Heart right ventricle (tissue), 16 donors: ENCODE measurements around the gene LRRC56. TPM values are rescaled to one million over a fixed set of nuclear protein-coding genes. Genes with fewer than 3 reads are reported as not detected.

Source experiments
- ATAC-seq, 8 donors: fragments of 200-7000 bp; cut with Tn5 transposase; one replicate each; pipeline ENCODE4 v1.9.1; 2020; ENCODE audit warnings: mild to moderate bottlenecking in 8 of 8, moderate library complexity in 8 of 8, moderate number of reproducible peaks in 1 of 8
- DNase-seq, 2 donors: peaks; one replicate each; pipeline ENCODE4 v3.0.0-alpha.2; 2020
- H3K27ac ChIP-seq, 10 donors: fragments of 200-600 bp; sonication (generic) in 2 of 10; one replicate each; pipeline versions ENCODE4 v1.5.0 to v1.8.0; 2020 to 2022; ENCODE audit warnings: mild to moderate bottlenecking in 3 of 10
- H3K27me3 ChIP-seq, 7 donors: fragments of 200-600 bp; one replicate each; pipeline ENCODE4 v1.8.0; 2021 to 2022; ENCODE audit warnings: mild to moderate bottlenecking in 2 of 7
- H3K36me3 ChIP-seq, 9 donors: fragments of 200-600 bp; sonication (generic) in 1 of 9; one replicate each; pipeline versions ENCODE4 v1.5.0 to v1.8.0; 2020 to 2022; ENCODE audit warnings: mild to moderate bottlenecking in 2 of 9
- H3K4me1 ChIP-seq, 9 donors: fragments of 200-600 bp; sonication (generic) in 1 of 9; one replicate each; pipeline versions ENCODE4 v1.5.0 to v1.8.0; 2020 to 2022; ENCODE audit warnings: mild to moderate bottlenecking in 4 of 9
- H3K4me3 ChIP-seq, 10 donors: fragments of 200-600 bp; sonication (generic) in 2 of 10; one replicate each; pipeline versions ENCODE4 v1.5.0 to v1.8.0; 2020 to 2022; ENCODE audit warnings: mild to moderate bottlenecking in 7 of 10, moderate library complexity in 2 of 10
- H3K9me3 ChIP-seq, 11 donors: fragments of 200-600 bp in 10 of 11; sonication (generic) in 2 of 11; one replicate each; pipeline versions ENCODE4 v1.5.0 to v1.8.0; 2013 to 2022; ENCODE audit warnings: mild to moderate bottlenecking in 2 of 11, control low read depth in 1 of 11, moderate library complexity in 1 of 11
- CTCF ChIP-seq, 9 donors: fragments of 200-600 bp; sonication (generic) in 2 of 9; IDR thresholded peaks; one replicate each; pipeline versions ENCODE4 v1.5.0 to v1.8.0; 2021 to 2022; ENCODE audit warnings: antibody characterized with exemption in 9 of 9, mild to moderate bottlenecking in 5 of 9, moderate library complexity in 1 of 9
- WGBS, 2 donors: extraction: QIAGEN DNeasy Blood & Tissue Kit; methylation state at CpG; one replicate each; pipeline ENCODE4 v1.1.7; 2013; ENCODE audit warnings: inconsistent platforms in 1 of 2; 5-methylcytosine and 5-hydroxymethylcytosine counted together
- intact Hi-C, 10 donors: fragments of 100-400 bp; cut with DNase I; formaldehyde crosslinking; loops; one replicate each; pipeline versions ENCODE4 v1.11.1 to v1.14.2; 2022
- long read RNA-seq, 3 donors: library from polyadenylated mRNA; unstranded; transcript quantifications; one replicate each; pipeline ENCODE4 v2.0.0, GENCODE V29; 2020 to 2021
- polyA plus RNA-seq, 2 donors: library from polyadenylated mRNA; stranded (reverse); fragments of 200-250 nt; gene quantifications; one replicate each; pipeline ENCODE4 v1.2.3, GENCODE V29; 2013
- total RNA-seq, 10 donors: library from RNA; stranded (reverse); fragmentation: NEBNext Ultra II Directional in 3 of 10; extraction: Animal tissue kit (Norgen Biotek cat#: 25700) in 3 of 10; gene quantifications; one replicate each; pipeline versions ENCODE4 v1.2.1 to v1.2.4, GENCODE V29; 2021 to 2023
- donor health status: Arrhythmogenic right ventricular cardiomyopathy.
- donor health status: ischemic (EF 13 %, LVEDD 7.1; RV severe dilation, severe dysfunction).
- donor health status: healthy with polysubstance abuse.
- donor health status: DM: no; HTN: yes; CAD: no.
- donor health status: DM: no; HTN: no; CAD: no.
- donor health status: ischemic (EF 25% LVEDD 6.9; RV normal size, moderate dysfunction).
- donor health status: ischemic (EF 25% LVEDD 5.7; RV mildly dilated, moderate dysfunction).
- donor health status: healthy.
- donor health status: DM: yes; HTN: yes; CAD: no.
- donor health status: Ischemic cardiomyopathy.
- donor health status: ischemic (EF 35%, LVEDD 5.7; RV mildly dilated, moderate dysfunction).
- donor health status: nonischemic (EF 11% LVEDD 7.7; RV severe dilation, severe dysfunction).
- donor health status: DM: yes; HTN: yes; CAD: no.
- donor health status: PGD.
- donor health status: ischemic (EF 29% LVEDD 5.4; RV normal size, mild dysfunction).
- donor health status: nonischemic (EF 23%, LVEDD 6.1; RV moderate dilation, normal function).

The LRRC56 gene, protein sequence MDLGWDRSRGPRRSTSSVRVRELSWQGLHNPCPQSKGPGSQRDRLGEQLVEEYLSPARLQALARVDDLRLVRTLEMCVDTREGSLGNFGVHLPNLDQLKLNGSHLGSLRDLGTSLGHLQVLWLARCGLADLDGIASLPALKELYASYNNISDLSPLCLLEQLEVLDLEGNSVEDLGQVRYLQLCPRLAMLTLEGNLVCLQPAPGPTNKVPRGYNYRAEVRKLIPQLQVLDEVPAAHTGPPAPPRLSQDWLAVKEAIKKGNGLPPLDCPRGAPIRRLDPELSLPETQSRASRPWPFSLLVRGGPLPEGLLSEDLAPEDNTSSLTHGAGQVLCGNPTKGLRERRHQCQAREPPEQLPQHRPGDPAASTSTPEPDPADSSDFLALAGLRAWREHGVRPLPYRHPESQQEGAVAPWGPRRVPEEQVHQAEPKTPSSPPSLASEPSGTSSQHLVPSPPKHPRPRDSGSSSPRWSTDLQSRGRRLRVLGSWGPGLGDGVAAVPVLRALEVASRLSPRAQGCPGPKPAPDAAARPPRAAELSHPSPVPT
- total RNA-seq (under 1 TPM in 8 of 10 donors, not detected in 2; 0.13 to 0.49 (median 0.19) TPM), polyA plus RNA-seq (under 1 TPM; 0.26 to 0.37 TPM)
- long read RNA-seq, donor 1, partial matches to known transcripts = 0 of 1 reads
- long read RNA-seq, donor 1, other reads (novel, unspliced or antisense) = 1 of 1 reads
- long read RNA-seq, donor 2, partial matches to known transcripts = 0 of 1 reads
- long read RNA-seq, donor 2, other reads (novel, unspliced or antisense) = 1 of 1 reads
- long read RNA-seq, donor 3 = 0 reads

GRCh38 chr11:536841-537621, at the start of gene LRRC56:
Gene LRRC56 (plus strand): TSS chr11:537527. CDS start chr11:540685, 3,158 bp downstream.
- H3K36me3 ChIP-seq = peaks cover 0 to 20% (median 14%) of the 10 kb centered on the region in 9 donors
- peak within 1 kb of the TSS in 2 of 10 donors; percentile 56 to 84 for H3K27ac ChIP-seq
- intact Hi-C loops = loop anchor here in 1 of 10 donors (10.0 kb wide), 1 partner anchor 88 kb away; the partner anchor contains the start of genes CDHR5 and SCT
- peak within 1 kb of the TSS in 9 of 10 donors; percentile 4 to 86 (median 76) for H3K4me3 ChIP-seq
- H3K4me1 ChIP-seq = peaks cover 15 to 49% (median 39%) of the 10 kb centered on the region in 9 donors
- WGBS, 2 donors = 2 to 5% methylated on average over 93 of the region's 93 CpGs
- no peak for TF ChIP-seq CTCF (IDR thresholded peaks at IDR 0.05)
- no peaks in the 10 kb centered on the region for H3K9me3 ChIP-seq
- H3K27me3 ChIP-seq = peaks cover 0 to 25% (median 14%) of the 10 kb centered on the region in 7 donors
- peak; percentile 61 to 80 for DNase-seq
- ATAC-seq = peak in 6 of 8 donors; percentile 5 to 35 (median 18)

GRCh38 chr11:487571-488021, 49.7 kb upstream of the LRRC56 start:
- DNase-seq = peak in 1 of 2 donors; percentile 12
- TF ChIP-seq CTCF (IDR thresholded peaks at IDR 0.05) = no peak
- 93 to 94% methylated on average over 22 of the region's 22 CpGs for WGBS, 2 donors

DNA sequence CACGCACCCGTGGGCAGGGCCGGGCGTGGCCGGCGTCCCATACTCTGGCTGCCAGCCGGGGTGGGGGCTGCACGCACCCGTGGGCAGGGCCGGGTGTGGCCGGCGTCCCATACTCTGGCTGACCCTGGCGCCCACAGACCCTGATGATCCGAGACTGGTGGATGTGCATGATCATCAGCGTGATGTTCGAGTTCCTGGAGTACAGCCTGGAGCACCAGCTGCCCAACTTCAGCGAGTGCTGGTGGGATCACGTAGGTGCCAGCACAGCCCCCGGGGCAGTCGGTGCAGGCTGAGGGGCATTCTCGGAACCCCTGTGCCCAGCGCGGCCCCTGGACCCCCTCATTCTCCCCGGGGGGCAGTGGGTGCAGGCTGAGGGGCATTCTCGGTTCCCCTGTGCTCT, 49.3 kb upstream of the LRRC56 start:
- intact Hi-C loops = no loop called here
- no peak for TF ChIP-seq CTCF (IDR thresholded peaks at IDR 0.05)
- peaks cover 0 to 50% (median 11%) of the 10 kb centered on the region in 9 donors for H3K36me3 ChIP-seq
- no peaks in the 10 kb centered on the region for H3K9me3 ChIP-seq
- H3K4me3 ChIP-seq = no peak overlapping the region
- DNase-seq = no peak
- no peak overlapping the region for H3K27ac ChIP-seq
- 89 to 94% methylated on average over 25 of the region's 25 CpGs for WGBS, 2 donors
- no peaks in the 10 kb centered on the region for H3K27me3 ChIP-seq
- no peak for ATAC-seq
- H3K4me1 ChIP-seq = no peaks in the 10 kb centered on the region

More at GRCh38 chr11:487571-488021, 49.7 kb upstream of the LRRC56 start:
- no peak overlapping the region for H3K27ac ChIP-seq
- no peak overlapping the region for H3K4me3 ChIP-seq
- H3K4me1 ChIP-seq = no peaks in the 10 kb centered on the region
- peaks cover 0 to 45% (median 11%) of the 10 kb centered on the region in 9 donors for H3K36me3 ChIP-seq
- ATAC-seq = no peak
- intact Hi-C loops = no loop called here
- no peaks in the 10 kb centered on the region for H3K9me3 ChIP-seq
- no peaks in the 10 kb centered on the region for H3K27me3 ChIP-seq
